ENCODE measurements around the gene PNPLA4. TPM values are rescaled to one million over a fixed set of nuclear protein-coding genes. Genes with fewer than 3 reads are reported as not detected.

Gene PNPLA4
- total RNA-seq, 1 experiment from 2014 or later: 45.1 TPM

DNA sequence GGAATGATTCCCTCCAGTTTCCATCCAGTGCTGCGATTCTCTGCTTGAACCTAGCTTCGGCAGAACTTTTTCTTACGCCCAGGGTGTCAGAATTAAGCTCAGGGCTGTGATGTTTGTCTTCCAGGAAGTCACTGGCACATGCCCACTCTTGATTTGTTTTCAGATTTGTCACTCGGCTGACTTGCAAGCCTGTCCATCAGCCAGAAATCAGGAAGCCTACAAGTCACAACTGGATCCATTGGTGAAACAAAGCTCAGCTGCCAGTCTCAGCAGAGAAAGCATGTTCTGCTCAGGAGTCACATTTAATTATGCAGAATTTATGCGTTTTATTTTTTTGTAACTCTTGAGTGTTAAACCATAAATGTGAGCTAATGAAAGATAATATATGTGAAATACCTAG is 38.2 kb upstream of the PNPLA4 start:
- Mint-ChIP-seq H3K9me3 (ENCODE audit: unreplicated experiment) (peaks cover 19% of the 10 kb centered on the region), H3K4me1 (ENCODE audit: insufficient read depth, unreplicated experiment) (no peaks in the 10 kb centered on the region), H3K27ac (ENCODE audit: low read depth, unreplicated experiment) (no peak overlapping the region), H3K27me3 (ENCODE audit: insufficient read depth, unreplicated experiment) (no peaks in the 10 kb centered on the region), H3K4me3 (ENCODE audit: unreplicated experiment) (no peak overlapping the region), H3K36me3 (ENCODE audit: insufficient read depth, unreplicated experiment) (no peaks in the 10 kb centered on the region)
- TF ChIP-seq, protein P1, sequence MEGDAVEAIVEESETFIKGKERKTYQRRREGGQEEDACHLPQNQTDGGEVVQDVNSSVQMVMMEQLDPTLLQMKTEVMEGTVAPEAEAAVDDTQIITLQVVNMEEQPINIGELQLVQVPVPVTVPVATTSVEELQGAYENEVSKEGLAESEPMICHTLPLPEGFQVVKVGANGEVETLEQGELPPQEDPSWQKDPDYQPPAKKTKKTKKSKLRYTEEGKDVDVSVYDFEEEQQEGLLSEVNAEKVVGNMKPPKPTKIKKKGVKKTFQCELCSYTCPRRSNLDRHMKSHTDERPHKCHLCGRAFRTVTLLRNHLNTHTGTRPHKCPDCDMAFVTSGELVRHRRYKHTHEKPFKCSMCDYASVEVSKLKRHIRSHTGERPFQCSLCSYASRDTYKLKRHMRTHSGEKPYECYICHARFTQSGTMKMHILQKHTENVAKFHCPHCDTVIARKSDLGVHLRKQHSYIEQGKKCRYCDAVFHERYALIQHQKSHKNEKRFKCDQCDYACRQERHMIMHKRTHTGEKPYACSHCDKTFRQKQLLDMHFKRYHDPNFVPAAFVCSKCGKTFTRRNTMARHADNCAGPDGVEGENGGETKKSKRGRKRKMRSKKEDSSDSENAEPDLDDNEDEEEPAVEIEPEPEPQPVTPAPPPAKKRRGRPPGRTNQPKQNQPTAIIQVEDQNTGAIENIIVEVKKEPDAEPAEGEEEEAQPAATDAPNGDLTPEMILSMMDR (IDR thresholded peaks at IDR 0.05; ENCODE audit: unreplicated experiment): no peak
- ChIA-PET POLR2A (interaction anchor here (0.6 kb wide), 1 partner anchor 70 kb away, joined by 3 read pairs; no protein-coding TSS in a partner anchor), CTCF (no interaction called here)
- intact Hi-C loops (cut with micrococcal nuclease): no loop called here
- DNase-seq (ENCODE audit: unreplicated experiment): no peak
- BruUV-seq (replicated peaks): no TSS peak

DNA sequence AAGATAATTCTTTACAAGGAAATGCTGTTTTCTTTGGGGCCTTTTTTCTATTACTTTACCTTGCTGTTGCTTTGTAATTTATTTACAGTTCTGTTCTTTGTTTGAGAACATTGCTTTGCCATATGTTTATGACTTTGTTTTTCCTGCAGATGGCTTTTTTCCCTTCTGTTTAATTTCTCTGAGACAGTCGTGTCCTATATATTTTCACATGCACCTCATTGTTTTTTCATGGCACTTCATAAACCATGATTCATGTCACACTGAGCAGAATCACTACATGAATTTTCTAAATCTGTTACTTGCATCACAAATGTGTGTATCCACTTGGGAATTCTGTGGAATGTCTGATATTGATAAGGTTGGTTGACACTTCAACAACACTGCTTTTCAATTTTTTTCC is 33.0 kb upstream of the PNPLA4 start:
- POLR2A ChIA-PET: no interaction called here
- intact Hi-C loops (cut with micrococcal nuclease): no loop called here
- H3K4me1 Mint-ChIP-seq (ENCODE audit: insufficient read depth, unreplicated experiment): no peaks in the 10 kb centered on the region
- TF ChIP-seq, protein P1 (IDR thresholded peaks at IDR 0.05; ENCODE audit: unreplicated experiment): no peak
- no peak overlapping the region for H3K4me3 Mint-ChIP-seq (ENCODE audit: unreplicated experiment)
- no peaks in the 10 kb centered on the region for H3K27me3 Mint-ChIP-seq (ENCODE audit: insufficient read depth, unreplicated experiment)
- H3K9me3 Mint-ChIP-seq (ENCODE audit: unreplicated experiment): peaks cover 46% of the 10 kb centered on the region
- DNase-seq (ENCODE audit: unreplicated experiment): no peak
- no peaks in the 10 kb centered on the region for H3K36me3 Mint-ChIP-seq (ENCODE audit: insufficient read depth, unreplicated experiment)
- CTCF ChIA-PET: no interaction called here
- BruUV-seq (replicated peaks): no TSS peak
- H3K27ac Mint-ChIP-seq (ENCODE audit: low read depth, unreplicated experiment): no peak overlapping the region

DNA sequence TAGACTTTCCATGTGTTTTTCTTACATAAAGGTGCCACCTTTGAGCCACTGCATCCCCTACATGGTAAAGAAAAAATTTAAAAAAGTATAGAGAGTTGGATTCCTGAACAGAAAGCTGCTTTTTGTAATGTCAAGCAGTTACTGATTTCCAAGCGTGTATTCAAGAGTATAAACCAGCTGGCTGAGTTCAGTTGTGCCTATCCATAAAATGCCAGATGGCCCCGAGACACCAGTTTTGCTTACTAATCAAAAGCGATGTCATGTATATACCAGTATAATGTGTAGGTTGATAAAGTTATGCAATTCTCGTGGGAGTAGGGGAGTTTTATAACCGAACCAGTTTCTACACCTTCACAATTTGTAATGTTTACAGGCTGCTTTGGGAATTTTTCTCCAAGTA is 26.2 kb upstream of the PNPLA4 start:
- H3K27me3 Mint-ChIP-seq (ENCODE audit: insufficient read depth, unreplicated experiment): no peaks in the 10 kb centered on the region
- TF ChIP-seq, protein P1 (IDR thresholded peaks at IDR 0.05; ENCODE audit: unreplicated experiment): no peak
- no TSS peak for BruUV-seq (replicated peaks)
- H3K4me3 Mint-ChIP-seq (ENCODE audit: unreplicated experiment): no peak overlapping the region
- no peak for DNase-seq (ENCODE audit: unreplicated experiment)
- H3K4me1 Mint-ChIP-seq (ENCODE audit: insufficient read depth, unreplicated experiment): no peaks in the 10 kb centered on the region
- CTCF ChIA-PET: no interaction called here
- H3K27ac Mint-ChIP-seq (ENCODE audit: low read depth, unreplicated experiment): no peak overlapping the region
- H3K9me3 Mint-ChIP-seq (ENCODE audit: unreplicated experiment): peaks cover 24% of the 10 kb centered on the region
- intact Hi-C loops (cut with micrococcal nuclease): no loop called here
- POLR2A ChIA-PET: no interaction called here
- H3K36me3 Mint-ChIP-seq (ENCODE audit: insufficient read depth, unreplicated experiment): peaks cover 6% of the 10 kb centered on the region

DNA sequence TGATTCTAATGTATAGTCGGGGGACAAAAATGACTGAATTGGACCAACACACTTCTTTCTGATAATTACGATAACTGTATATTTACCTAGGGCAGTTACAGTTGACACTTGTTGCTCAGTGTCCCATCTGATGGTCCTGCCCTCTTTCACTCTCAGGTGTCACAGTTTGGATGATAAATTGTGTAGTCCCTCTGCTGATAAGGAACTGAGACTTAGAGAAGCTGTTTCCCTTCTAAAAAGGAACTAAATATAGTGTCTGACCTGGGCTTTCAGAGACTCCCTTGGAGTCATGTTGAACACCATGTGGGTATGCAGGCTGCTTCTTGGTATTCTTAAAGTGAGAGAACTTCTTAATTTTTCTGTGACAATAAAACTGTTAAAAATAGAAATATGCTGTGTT is 23.7 kb upstream of the PNPLA4 start:
- H3K9me3 Mint-ChIP-seq (ENCODE audit: unreplicated experiment): peaks cover 3% of the 10 kb centered on the region
- H3K4me3 Mint-ChIP-seq (ENCODE audit: unreplicated experiment): no peak overlapping the region
- intact Hi-C loops (cut with micrococcal nuclease): no loop called here
- TF ChIP-seq, protein P1 (IDR thresholded peaks at IDR 0.05; ENCODE audit: unreplicated experiment): no peak
- no peaks in the 10 kb centered on the region for H3K4me1 Mint-ChIP-seq (ENCODE audit: insufficient read depth, unreplicated experiment)
- no peaks in the 10 kb centered on the region for H3K27me3 Mint-ChIP-seq (ENCODE audit: insufficient read depth, unreplicated experiment)
- peaks cover 6% of the 10 kb centered on the region for H3K36me3 Mint-ChIP-seq (ENCODE audit: insufficient read depth, unreplicated experiment)
- CTCF ChIA-PET: no interaction called here
- DNase-seq (ENCODE audit: unreplicated experiment): no peak
- BruUV-seq (replicated peaks): no TSS peak
- no peak overlapping the region for H3K27ac Mint-ChIP-seq (ENCODE audit: low read depth, unreplicated experiment)
- POLR2A ChIA-PET: no interaction called here
